HepG2 (cell line): ENCODE data around the gene XDH. TPM values are rescaled to one million over a fixed set of nuclear protein-coding genes. Genes with fewer than 3 reads are reported as not detected.

Experiments
- ATAC-seq: fragments of 200-7000 bp; cut with Tn5 transposase; 3 replicates; pipeline ENCODE4 v1.9.1; 2020; ENCODE audit warnings: mild to moderate bottlenecking, moderate library complexity
- BruUV-seq: library from RNA; stranded (reverse); fragments of 400-500 nt; replicated peaks from 2 replicates; lab custom pipeline; 2021; lab: Mats Ljungman, UMichigan
- CTCF ChIA-PET: fragments of 300-600 bp; formaldehyde crosslinking; extraction: SDS; loops from one replicate; lab custom pipeline; 2021; ENCODE audit warnings: low total read pairs, inconsistent platforms, low intra/inter-chr PET ratio; lab: Yijun Ruan, JAX
- POLR2A ChIA-PET: fragments of 350-600 bp; sonication (Branson Sonifier 250); formaldehyde crosslinking; loops from one replicate; lab custom pipeline; 2020; ENCODE audit warnings: antibody characterized with exemption, inconsistent platforms; lab: Yijun Ruan, JAX
- DNase-seq: peaks from one replicate; pipeline ENCODE4 v3.0.0-alpha.2; 2015; ENCODE audit warnings: low spot score
- FAIRE-seq: peaks from 3 replicates; lab custom pipeline; 2011; peaks lifted over from hg19 to GRCh38; lab: Jason Lieb, UNC
- H2AFZ ChIP-seq: one replicate; pipeline ENCODE4 v1.6.1; 2011; ENCODE audit warnings: low read length, inconsistent platforms
- H3K27ac ChIP-seq: fragments of 300-600 bp; 3 replicates; pipeline ENCODE4 v1.8.0; 2011; ENCODE audit warnings: mixed run types, mild to moderate bottlenecking, mixed read lengths, low read length, inconsistent platforms; ENCODE audit not compliant: insufficient read depth; ENCODE audit errors: extremely low read length
- H3K27me3 ChIP-seq, 2 experiments: fragments of 200-600 bp in 1 of 2; 2 replicates in 1 of 2; 3 replicates in 1 of 2; pipeline versions ENCODE4 v1.6.0 to v1.8.0; 2011; ENCODE audit warnings: low read length in 2 of 2, mild to moderate bottlenecking in 2 of 2, moderate library complexity in 2 of 2, inconsistent platforms in 1 of 2; ENCODE audit not compliant: insufficient read depth in 2 of 2, control insufficient read depth in 1 of 2
- H3K36me3 ChIP-seq, 2 experiments: fragments of 200-600 bp in 1 of 2; replicated peaks in 1 of 2; 2 replicates in 1 of 2; 3 replicates in 1 of 2; pipeline versions ENCODE4 v1.5.1 to v1.8.0; 2011; ENCODE audit warnings: low read length in 2 of 2, inconsistent platforms in 1 of 2; ENCODE audit not compliant: insufficient read depth in 2 of 2, control insufficient read depth in 1 of 2
- H3K4me1 ChIP-seq: 2 replicates; pipeline ENCODE4 v1.5.1; 2012; ENCODE audit warnings: low read length, inconsistent platforms; ENCODE audit not compliant: insufficient read depth
- H3K4me2 ChIP-seq: 2 replicates; pipeline ENCODE4 v1.6.0; 2011; ENCODE audit warnings: low read depth, low read length, inconsistent platforms
- H3K4me3 ChIP-seq, 3 experiments: fragments of 200-600 bp in 1 of 3; sonication (generic), shearing (Covaris generic) in 1 of 3; replicated peaks in 1 of 3; 2 replicates each; pipeline ENCODE4 v1.5.1; 2011 to 2016; ENCODE audit warnings: low read length in 3 of 3, inconsistent platforms in 2 of 3, low read depth in 2 of 3, mild to moderate bottlenecking in 2 of 3, control low read depth in 1 of 3, mixed read lengths in 1 of 3; ENCODE audit not compliant: insufficient read depth in 1 of 3
- H3K79me2 ChIP-seq: one replicate; pipeline ENCODE4 v1.6.1; 2011; ENCODE audit warnings: low read length, inconsistent platforms; ENCODE audit not compliant: insufficient read depth
- H3K9ac ChIP-seq: 2 replicates; pipeline ENCODE4 v1.6.0; 2011; ENCODE audit warnings: mild to moderate bottlenecking, low read depth, low read length, inconsistent platforms; ENCODE audit not compliant: insufficient read depth
- H3K9me3 ChIP-seq: 2 replicates; pipeline ENCODE4 v1.5.1; 2012; ENCODE audit warnings: mild to moderate bottlenecking, low read length
- H4K20me1 ChIP-seq: 2 replicates; pipeline ENCODE4 v1.6.0; 2011; ENCODE audit warnings: inconsistent platforms, mild to moderate bottlenecking, low read length, moderate library complexity; ENCODE audit not compliant: insufficient read depth
- ARID2 ChIP-seq: sonication (generic); formaldehyde crosslinking; IDR thresholded peaks from 2 replicates; pipeline ENCODE4 v1.8.1; 2022; ENCODE audit warnings: mild to moderate bottlenecking, missing genetic modification reagents, borderline replicate concordance
- CENPX ChIP-seq: sonication (generic); formaldehyde crosslinking; IDR thresholded peaks from 2 replicates; pipeline ENCODE4 v1.9.0; 2021; ENCODE audit warnings: mild to moderate bottlenecking, missing genetic modification reagents, moderate library complexity
- ETS1 ChIP-seq: sonication (generic); formaldehyde crosslinking; IDR thresholded peaks from 2 replicates; pipeline ENCODE4 v1.4.0; 2020; ENCODE audit warnings: missing genetic modification reagents
- HOXA7 ChIP-seq: sonication (generic); formaldehyde crosslinking; IDR thresholded peaks from 2 replicates; pipeline ENCODE4 v1.8.1; 2022; ENCODE audit warnings: mild to moderate bottlenecking, missing genetic modification reagents, moderate library complexity
- KDM1A ChIP-seq: IDR thresholded peaks from 2 replicates; pipeline ENCODE4 v1.6.1; 2016; ENCODE audit warnings: missing compliant biosample characterization
- KDM6A ChIP-seq: IDR thresholded peaks from 2 replicates; pipeline ENCODE4 v1.6.1; 2016; ENCODE audit warnings: low read depth
- MIER3 ChIP-seq: IDR thresholded peaks from 2 replicates; pipeline ENCODE4 v1.6.1; 2016; ENCODE audit warnings: missing compliant biosample characterization, borderline replicate concordance
- MLLT10 ChIP-seq: sonication (generic); formaldehyde crosslinking; IDR thresholded peaks from 2 replicates; pipeline ENCODE4 v1.4.0; 2020; ENCODE audit warnings: missing genetic modification reagents
- NFIB ChIP-seq: sonication (generic); formaldehyde crosslinking; IDR thresholded peaks from 2 replicates; pipeline ENCODE4 v1.9.0; 2021; ENCODE audit warnings: missing genetic modification reagents, mild to moderate bottlenecking, borderline replicate concordance
- PHF20 ChIP-seq: sonication (generic); formaldehyde crosslinking; IDR thresholded peaks from 2 replicates; pipeline ENCODE4 v1.5.0; 2020; ENCODE audit warnings: mild to moderate bottlenecking, missing genetic modification reagents
- SKI ChIP-seq: fragments of 450-650 bp; IDR thresholded peaks from one replicate; pipeline ENCODE4 v1.6.1; 2018; ENCODE audit warnings: mild to moderate bottlenecking; ENCODE audit not compliant: partially characterized antibody
- TEAD3 ChIP-seq: optimal IDR thresholded peaks from 2 replicates; pipeline ENCODE3; 2016; ENCODE audit warnings: borderline replicate concordance
- XBP1 ChIP-seq: sonication (generic); formaldehyde crosslinking; IDR thresholded peaks from 2 replicates; pipeline ENCODE4 v1.5.0; 2020; ENCODE audit warnings: missing genetic modification reagents
- ZIK1 ChIP-seq: sonication (generic); formaldehyde crosslinking; IDR thresholded peaks from 2 replicates; pipeline ENCODE4 v1.5.0; 2020; ENCODE audit warnings: mild to moderate bottlenecking, low read depth, missing genetic modification reagents, borderline replicate concordance
- ZNF253 ChIP-seq: sonication (generic); formaldehyde crosslinking; IDR thresholded peaks from 2 replicates; pipeline ENCODE4 v1.8.0; 2022; ENCODE audit warnings: mild to moderate bottlenecking, missing genetic modification reagents, borderline replicate concordance
- ZNF570 ChIP-seq: sonication (generic); formaldehyde crosslinking; IDR thresholded peaks from 2 replicates; pipeline ENCODE4 v1.4.0; 2020; ENCODE audit warnings: mild to moderate bottlenecking, missing genetic modification reagents, borderline replicate concordance
- ZNF761 ChIP-seq: sonication (generic); formaldehyde crosslinking; conservative IDR thresholded peaks from 2 replicates; pipeline ENCODE4 v1.4.0; 2020; ENCODE audit warnings: mild to moderate bottlenecking, missing genetic modification reagents
- ZNF777 ChIP-seq: sonication (generic); formaldehyde crosslinking; IDR thresholded peaks from 2 replicates; pipeline ENCODE4 v1.4.0; 2020; ENCODE audit warnings: missing genetic modification reagents
- WGBS: methylation state at CpG from one replicate; pipeline ENCODE4 v1.1.6; 2017; ENCODE audit warnings: low lambda C conversion rate; 5-methylcytosine and 5-hydroxymethylcytosine counted together
- in situ Hi-C: cut with HindIII; loops from 2 replicates; pipeline ENCODE4 v1.10.0; 2017; ENCODE audit warnings: low pct_unique_long_range_greater_than_20kb; ENCODE audit not compliant: extremely low pct_ligation_motif_present
- intact Hi-C: fragments of 100-400 bp; cut with micrococcal nuclease; formaldehyde crosslinking; loops from one replicate; pipeline ENCODE4 v1.10.0; 2022; ENCODE audit not compliant: unreplicated experiment
- polyA plus RNA-seq, 8 experiments: library from polyadenylated mRNA; depleted of rRNA in 3 of 8; stranded (reverse) in 7 of 8; unstranded in 1 of 8; fragments of >200 nt; fragmentation: Illumina TruSeq in 4 of 8; extraction: Trizol in 4 of 8; gene quantifications; 2 replicates each; pipeline versions ENCODE4 v1.2.1 to v1.2.3, GENCODE V29; 2011 to 2016; ENCODE audit warnings: low read depth in 4 of 8, missing spikeins in 1 of 8, mixed read lengths in 1 of 8; ENCODE audit not compliant: insufficient read depth in 1 of 8
- total RNA-seq, 5 experiments: library from RNA; depleted of rRNA; stranded (reverse); fragments of >200 nt; fragmentation: Illumina TruSeq; extraction: Trizol; gene quantifications; 2 replicates each; pipeline ENCODE4 v1.2.3, GENCODE V29; 2016; ENCODE audit warnings: low read depth in 1 of 5
- TF ChIP-seq, protein P1 (sequence below): sonication (generic); formaldehyde crosslinking; IDR thresholded peaks from 2 replicates; pipeline ENCODE4 v1.8.1; 2023; ENCODE audit warnings: mild to moderate bottlenecking, moderate library complexity, missing genetic modification reagents
- TF ChIP-seq, protein P2 (sequence below): sonication (generic); formaldehyde crosslinking; IDR thresholded peaks from 2 replicates; pipeline ENCODE4 v1.9.0; 2022; ENCODE audit warnings: missing genetic modification reagents, mild to moderate bottlenecking, borderline replicate concordance

The XDH gene
- total and polyA plus RNA-seq, 2 of the 13 experiments (the other 11 are each of a cell fraction or from before 2014, with no cell fraction given): not detected

- Histone ChIP-seq H4K20me1 (no peaks in the 10 kb centered on the region), H3K27ac (no peak overlapping the region), H3K9me3 (no peaks in the 10 kb centered on the region), H3K4me2 (no peak overlapping the region), H3K4me3 (no peak overlapping the region), H3K27me3 (no peaks in the 10 kb centered on the region), H3K9ac (no peak overlapping the region), H3K79me2 (no peaks in the 10 kb centered on the region), H2AFZ (no peak overlapping the region), H3K4me1 (no peaks in the 10 kb centered on the region), H3K36me3 (no peaks in the 10 kb centered on the region)
- DNase-seq (no peak), FAIRE-seq (no peak), ATAC-seq (no peak)
- POLR2A ChIA-PET: no interaction called here
- CTCF ChIA-PET: no interaction called here
- 4% methylated on average over 8 of the region's 8 CpGs for WGBS
- in situ Hi-C loops: no loop called here
- no TSS peak for BruUV-seq
- TF ChIP-seq TEAD3 (CRISPR knock-in tag) (no peak), MLLT10 (CRISPR knock-in tag) (no peak), MIER3 (CRISPR knock-in tag) (no peak), KDM1A (CRISPR knock-in tag) (no peak), NFIB (CRISPR knock-in tag) (no peak), ZNF777 (CRISPR knock-in tag) (no peak), XBP1 (CRISPR knock-in tag) (no peak), CENPX (CRISPR knock-in tag) (no peak), ARID2 (CRISPR knock-in tag) (no peak), ZNF761 (no peak), HOXA7 (no peak), ETS1 (no peak), KDM6A (CRISPR knock-in tag) (no peak), SKI (no peak), PHF20 (no peak), ZIK1 (no peak), ZNF253 (no peak), ZNF570 (CRISPR knock-in tag) (no peak)
- TF ChIP-seq, protein P1, sequence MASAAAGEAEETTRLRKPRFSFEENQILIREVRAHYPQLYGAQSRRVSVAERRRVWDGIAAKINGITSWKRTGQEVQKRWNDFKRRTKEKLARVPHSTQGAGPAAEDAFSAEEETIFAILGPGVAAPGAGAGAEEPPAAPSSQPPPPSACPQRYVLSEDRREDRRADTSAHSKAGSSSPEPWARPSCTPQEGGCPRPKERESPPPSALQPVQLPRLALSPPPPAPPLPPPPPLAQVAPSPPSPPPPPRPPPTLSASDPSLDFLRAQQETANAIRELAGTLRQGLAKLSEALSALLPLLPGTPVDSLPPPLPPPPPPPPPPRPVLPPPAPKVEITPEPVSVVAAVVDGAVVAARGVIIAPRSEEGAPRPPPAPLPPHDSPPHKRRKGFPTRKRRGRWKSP (CRISPR knock-in tag): no peak
- TF ChIP-seq, protein P2, sequence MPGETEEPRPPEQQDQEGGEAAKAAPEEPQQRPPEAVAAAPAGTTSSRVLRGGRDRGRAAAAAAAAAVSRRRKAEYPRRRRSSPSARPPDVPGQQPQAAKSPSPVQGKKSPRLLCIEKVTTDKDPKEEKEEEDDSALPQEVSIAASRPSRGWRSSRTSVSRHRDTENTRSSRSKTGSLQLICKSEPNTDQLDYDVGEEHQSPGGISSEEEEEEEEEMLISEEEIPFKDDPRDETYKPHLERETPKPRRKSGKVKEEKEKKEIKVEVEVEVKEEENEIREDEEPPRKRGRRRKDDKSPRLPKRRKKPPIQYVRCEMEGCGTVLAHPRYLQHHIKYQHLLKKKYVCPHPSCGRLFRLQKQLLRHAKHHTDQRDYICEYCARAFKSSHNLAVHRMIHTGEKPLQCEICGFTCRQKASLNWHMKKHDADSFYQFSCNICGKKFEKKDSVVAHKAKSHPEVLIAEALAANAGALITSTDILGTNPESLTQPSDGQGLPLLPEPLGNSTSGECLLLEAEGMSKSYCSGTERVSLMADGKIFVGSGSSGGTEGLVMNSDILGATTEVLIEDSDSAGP (CRISPR knock-in tag): no peak
- intact Hi-C loops: no loop called here
Measured at GRCh38 chr2:31296641-31297287, 117.8 kb downstream of the XDH start.
